Neural cell (in vitro differentiated cells): ENCODE results near the gene MLLT1.

Source experiments
- EP300 ChIP-seq: fragments of 450-650 bp; conservative IDR thresholded peaks from 2 replicates; pipeline ENCODE4 v1.6.1; 2014; ENCODE audit warnings: antibody characterized with exemption, mild to moderate bottlenecking, moderate library complexity; ENCODE audit not compliant: poor library complexity, severe bottlenecking
- EZH2 ChIP-seq: fragments of 200-600, 300-800 bp; shearing (Covaris generic), sonication (generic); IDR thresholded peaks from 2 replicates; pipeline ENCODE4 v1.6.1; 2014; ENCODE audit warnings: antibody characterized with exemption, low read length, borderline replicate concordance, mild to moderate bottlenecking; ENCODE audit not compliant: insufficient read depth, poor library complexity, severe bottlenecking
- MXI1 ChIP-seq: fragments of 450-650 bp; conservative IDR thresholded peaks from 2 replicates; pipeline ENCODE4 v1.6.1; 2014; ENCODE audit warnings: antibody characterized with exemption, mild to moderate bottlenecking; ENCODE audit not compliant: poor library complexity, severe bottlenecking
- POLR2AphosphoS5 ChIP-seq: IDR thresholded peaks from 2 replicates; pipeline ENCODE4 v1.6.1; 2012
- SMC3 ChIP-seq: fragments of 450-650 bp; conservative IDR thresholded peaks from 2 replicates; pipeline ENCODE4 v1.6.1; 2014; ENCODE audit warnings: antibody characterized with exemption, mild to moderate bottlenecking, moderate library complexity; ENCODE audit not compliant: poor library complexity
- TAF1 ChIP-seq: IDR thresholded peaks from 2 replicates; pipeline ENCODE4 v1.6.1; 2012; ENCODE audit warnings: low read depth
- TF ChIP-seq, protein P1 (sequence below): fragments of 450-650 bp; IDR thresholded peaks from 2 replicates; pipeline ENCODE4 v1.5.1; 2014; ENCODE audit warnings: antibody characterized with exemption, mild to moderate bottlenecking, moderate library complexity; ENCODE audit not compliant: poor library complexity, severe bottlenecking
- TF ChIP-seq, protein P2 (sequence below): IDR thresholded peaks from 2 replicates; pipeline ENCODE4 v1.6.1; 2012; ENCODE audit warnings: borderline replicate concordance

DNA sequence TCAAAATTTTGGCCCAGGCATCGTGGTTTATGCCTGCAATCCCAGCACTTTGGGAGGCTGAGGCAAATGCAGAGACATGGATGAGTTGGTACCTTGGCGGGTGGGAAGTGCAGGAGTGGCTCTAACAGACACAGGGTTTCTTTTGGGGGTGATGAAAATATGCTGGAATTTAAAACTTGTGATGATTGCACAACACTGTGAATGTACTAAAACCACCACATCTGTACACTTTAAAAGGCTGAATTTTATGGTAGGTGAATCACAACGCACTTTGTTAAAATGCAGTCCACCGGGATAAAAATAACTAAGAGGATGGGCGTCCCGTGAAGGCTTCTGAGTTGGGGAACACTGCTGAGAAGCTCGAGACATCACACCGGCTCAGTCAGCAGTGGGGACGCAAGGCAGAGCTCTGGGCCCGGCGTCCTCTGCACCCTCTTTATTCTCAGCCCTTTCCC, 47.1 kb downstream of the MLLT1 start:
- TF ChIP-seq, protein P1, sequence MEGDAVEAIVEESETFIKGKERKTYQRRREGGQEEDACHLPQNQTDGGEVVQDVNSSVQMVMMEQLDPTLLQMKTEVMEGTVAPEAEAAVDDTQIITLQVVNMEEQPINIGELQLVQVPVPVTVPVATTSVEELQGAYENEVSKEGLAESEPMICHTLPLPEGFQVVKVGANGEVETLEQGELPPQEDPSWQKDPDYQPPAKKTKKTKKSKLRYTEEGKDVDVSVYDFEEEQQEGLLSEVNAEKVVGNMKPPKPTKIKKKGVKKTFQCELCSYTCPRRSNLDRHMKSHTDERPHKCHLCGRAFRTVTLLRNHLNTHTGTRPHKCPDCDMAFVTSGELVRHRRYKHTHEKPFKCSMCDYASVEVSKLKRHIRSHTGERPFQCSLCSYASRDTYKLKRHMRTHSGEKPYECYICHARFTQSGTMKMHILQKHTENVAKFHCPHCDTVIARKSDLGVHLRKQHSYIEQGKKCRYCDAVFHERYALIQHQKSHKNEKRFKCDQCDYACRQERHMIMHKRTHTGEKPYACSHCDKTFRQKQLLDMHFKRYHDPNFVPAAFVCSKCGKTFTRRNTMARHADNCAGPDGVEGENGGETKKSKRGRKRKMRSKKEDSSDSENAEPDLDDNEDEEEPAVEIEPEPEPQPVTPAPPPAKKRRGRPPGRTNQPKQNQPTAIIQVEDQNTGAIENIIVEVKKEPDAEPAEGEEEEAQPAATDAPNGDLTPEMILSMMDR = no peak
- TF ChIP-seq EZH2 (no peak), TAF1 (no peak), SMC3 (no peak), POLR2AphosphoS5 (no peak), EP300 (no peak), MXI1 (no peak)
- TF ChIP-seq, protein P2, sequence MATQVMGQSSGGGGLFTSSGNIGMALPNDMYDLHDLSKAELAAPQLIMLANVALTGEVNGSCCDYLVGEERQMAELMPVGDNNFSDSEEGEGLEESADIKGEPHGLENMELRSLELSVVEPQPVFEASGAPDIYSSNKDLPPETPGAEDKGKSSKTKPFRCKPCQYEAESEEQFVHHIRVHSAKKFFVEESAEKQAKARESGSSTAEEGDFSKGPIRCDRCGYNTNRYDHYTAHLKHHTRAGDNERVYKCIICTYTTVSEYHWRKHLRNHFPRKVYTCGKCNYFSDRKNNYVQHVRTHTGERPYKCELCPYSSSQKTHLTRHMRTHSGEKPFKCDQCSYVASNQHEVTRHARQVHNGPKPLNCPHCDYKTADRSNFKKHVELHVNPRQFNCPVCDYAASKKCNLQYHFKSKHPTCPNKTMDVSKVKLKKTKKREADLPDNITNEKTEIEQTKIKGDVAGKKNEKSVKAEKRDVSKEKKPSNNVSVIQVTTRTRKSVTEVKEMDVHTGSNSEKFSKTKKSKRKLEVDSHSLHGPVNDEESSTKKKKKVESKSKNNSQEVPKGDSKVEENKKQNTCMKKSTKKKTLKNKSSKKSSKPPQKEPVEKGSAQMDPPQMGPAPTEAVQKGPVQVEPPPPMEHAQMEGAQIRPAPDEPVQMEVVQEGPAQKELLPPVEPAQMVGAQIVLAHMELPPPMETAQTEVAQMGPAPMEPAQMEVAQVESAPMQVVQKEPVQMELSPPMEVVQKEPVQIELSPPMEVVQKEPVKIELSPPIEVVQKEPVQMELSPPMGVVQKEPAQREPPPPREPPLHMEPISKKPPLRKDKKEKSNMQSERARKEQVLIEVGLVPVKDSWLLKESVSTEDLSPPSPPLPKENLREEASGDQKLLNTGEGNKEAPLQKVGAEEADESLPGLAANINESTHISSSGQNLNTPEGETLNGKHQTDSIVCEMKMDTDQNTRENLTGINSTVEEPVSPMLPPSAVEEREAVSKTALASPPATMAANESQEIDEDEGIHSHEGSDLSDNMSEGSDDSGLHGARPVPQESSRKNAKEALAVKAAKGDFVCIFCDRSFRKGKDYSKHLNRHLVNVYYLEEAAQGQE = no peak
